ENCODE data around the gene DCP2. TPM values are rescaled to one million over a fixed set of nuclear protein-coding genes. Genes with fewer than 3 reads are reported as not detected.

Gene DCP2
- total RNA-seq, 2 donors from 2014 or later: 12.9 to 38.4 TPM

- no peak for ATAC-seq (ENCODE audit: insufficient number of reproducible peaks, low FRiP score, low read depth)
- Histone ChIP-seq H3K9me3 (no peaks in the 10 kb centered on the region), H3K36me3 (no peaks in the 10 kb centered on the region), H3K27ac (no peak overlapping the region), H3K27me3 (replicated peaks; ENCODE audit: insufficient read depth) (no peaks in the 10 kb centered on the region), H3K4me1 (ENCODE audit: control insufficient read depth in 1 of 2, low read depth in 2 of 2) (peaks cover 17 to 29% of the 10 kb centered on the region in 2 donors), H3K4me3 (no peak overlapping the region)
- no peak for TF ChIP-seq CTCF (IDR thresholded peaks at IDR 0.05)
- no peak for DNase-seq (ENCODE audit: low spot score)
Observed at GRCh38 chr5:112983363-112983762, 6.8 kb downstream of the DCP2 start.

- Histone ChIP-seq H3K27me3 (replicated peaks; ENCODE audit: insufficient read depth) (no peaks in the 10 kb centered on the region), H3K4me3 (no peak overlapping the region), H3K9me3 (no peaks in the 10 kb centered on the region), H3K36me3 (no peaks in the 10 kb centered on the region), H3K27ac (no peak overlapping the region), H3K4me1 (ENCODE audit: control insufficient read depth in 1 of 2, low read depth in 2 of 2) (peaks cover 0 to under 1% of the 10 kb centered on the region in 2 donors)
- ATAC-seq (ENCODE audit: insufficient number of reproducible peaks, low FRiP score, low read depth) (no peak), DNase-seq (ENCODE audit: low spot score) (no peak)
- no peak for TF ChIP-seq CTCF (IDR thresholded peaks at IDR 0.05)
Observed at GRCh38 chr5:112986224-112986623, 9.6 kb downstream of the DCP2 start.

GRCh38 chr5:112995764-112996618, 19.4 kb downstream of the DCP2 start:
- DNase-seq (ENCODE audit: low spot score) (peak; percentile 33), ATAC-seq (ENCODE audit: insufficient number of reproducible peaks, low FRiP score, low read depth) (peak; percentile 82)
- Histone ChIP-seq H3K27me3 (replicated peaks; ENCODE audit: insufficient read depth) (no peaks in the 10 kb centered on the region), H3K36me3 (no peaks in the 10 kb centered on the region), H3K4me3 (no peak overlapping the region), H3K4me1 (ENCODE audit: control insufficient read depth in 1 of 2, low read depth in 2 of 2) (no peaks in the 10 kb centered on the region), H3K27ac (no peak overlapping the region), H3K9me3 (no peaks in the 10 kb centered on the region)
- peak; percentile 90 for TF ChIP-seq CTCF (IDR thresholded peaks at IDR 0.05)

GRCh38 chr5:112996830-112997374, 20.3 kb downstream of the DCP2 start:
- ATAC-seq (ENCODE audit: insufficient number of reproducible peaks, low FRiP score, low read depth): no peak
- Histone ChIP-seq H3K4me1 (ENCODE audit: control insufficient read depth in 1 of 2, low read depth in 2 of 2) (no peaks in the 10 kb centered on the region), H3K4me3 (no peak overlapping the region), H3K9me3 (no peaks in the 10 kb centered on the region), H3K27ac (no peak overlapping the region), H3K36me3 (no peaks in the 10 kb centered on the region), H3K27me3 (replicated peaks; ENCODE audit: insufficient read depth) (no peaks in the 10 kb centered on the region)
- no peak for DNase-seq (ENCODE audit: low spot score)
- TF ChIP-seq CTCF (IDR thresholded peaks at IDR 0.05): no peak

- no peaks in the 10 kb centered on the region for H3K4me1 ChIP-seq (ENCODE audit: control insufficient read depth in 1 of 2, low read depth in 2 of 2)
- ATAC-seq (ENCODE audit: insufficient number of reproducible peaks, low FRiP score, low read depth): no peak
- no peak overlapping the region for H3K4me3 ChIP-seq
- no peaks in the 10 kb centered on the region for H3K9me3 ChIP-seq
- DNase-seq (ENCODE audit: low spot score): no peak
- no peak for TF ChIP-seq CTCF (IDR thresholded peaks at IDR 0.05)
- H3K27me3 ChIP-seq (replicated peaks; ENCODE audit: insufficient read depth): no peaks in the 10 kb centered on the region
- peaks cover 9% of the 10 kb centered on the region for H3K36me3 ChIP-seq
- H3K27ac ChIP-seq: no peak overlapping the region
Observed at GRCh38 chr5:112998296-112998695, 21.7 kb downstream of the DCP2 start.
